Right atrium auricular region (tissue), 2 donors: Measurements from ENCODE around the gene RILPL1. TPM values are rescaled to one million over a fixed set of nuclear protein-coding genes. Genes with fewer than 3 reads are reported as not detected.

Source experiments
- DNase-seq: peaks from one replicate; pipeline ENCODE4 v3.0.0-alpha.2; 2019; ENCODE audit warnings: low spot score
- H3K27ac ChIP-seq, 2 donors: fragments of 200-600 bp; sonication (generic); 1 replicate in 1 of 2; 2 replicates in 1 of 2; pipeline ENCODE4 v1.5.1; 2016 to 2019
- H3K27me3 ChIP-seq, 2 donors: fragments of 200-600 bp; sonication (generic); one replicate each; pipeline versions ENCODE4 v1.5.1 to v1.6.0; 2017 to 2019
- H3K36me3 ChIP-seq: fragments of 200-600 bp; sonication (generic); one replicate; pipeline ENCODE4 v1.5.1; 2016
- H3K4me1 ChIP-seq, 2 donors: fragments of 200-600 bp; sonication (generic); one replicate each; pipeline versions ENCODE4 v1.5.1 to v1.6.0; 2017 to 2019
- H3K4me3 ChIP-seq, 2 donors: fragments of 200-600 bp; sonication (generic); 1 replicate in 1 of 2; 2 replicates in 1 of 2; pipeline ENCODE4 v1.5.1; 2017 to 2019; ENCODE audit warnings: mild to moderate bottlenecking in 1 of 2, moderate library complexity in 1 of 2
- H3K9me3 ChIP-seq, 2 donors: fragments of 200-600 bp; sonication (generic); one replicate each; pipeline ENCODE4 v1.5.1; 2019
- total RNA-seq, 2 donors: library from RNA; depleted of rRNA; stranded (reverse); fragments of >200 nt; gene quantifications; one replicate each; pipeline ENCODE4 v1.1.0, GENCODE V29; 2016
- TF ChIP-seq, protein P1 (sequence below), 2 donors: fragments of 200-600 bp; sonication (generic); IDR thresholded peaks; one replicate each; pipeline ENCODE4 v1.5.1; 2019; ENCODE audit warnings: antibody characterized with exemption in 2 of 2

The RILPL1 gene
- total RNA-seq, 2 donors from 2014 or later, result 93.1 to 130 TPM

DNA sequence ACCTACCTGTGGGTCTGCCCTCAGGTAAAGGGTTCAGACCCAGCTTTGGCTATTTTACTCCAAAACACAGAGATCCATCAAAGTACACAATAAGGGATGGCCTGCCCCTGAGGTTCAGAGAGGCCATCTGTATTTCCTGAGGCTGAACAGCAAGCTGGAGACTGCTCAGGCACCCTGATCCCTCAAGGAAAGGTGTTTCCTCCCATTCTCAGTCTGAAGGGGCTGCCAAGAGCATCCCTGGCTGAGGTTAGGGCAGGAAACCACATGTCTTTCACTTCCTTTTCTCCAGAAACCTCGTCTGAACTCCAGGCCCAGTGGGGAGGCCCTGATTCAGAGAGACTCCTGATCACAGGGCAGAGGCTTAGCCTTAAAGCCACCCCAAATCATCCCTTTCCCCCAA, 1.5 kb downstream of the RILPL1 start:
- H3K36me3 ChIP-seq, result peaks cover 13% of the 10 kb centered on the region
- peaks cover 0 to 38% of the 10 kb centered on the region in 2 donors for H3K4me1 ChIP-seq
- no peaks in the 10 kb centered on the region for H3K9me3 ChIP-seq
- H3K27me3 ChIP-seq, result no peaks in the 10 kb centered on the region
- H3K27ac ChIP-seq, result peak overlapping the region; percentile 91 to 95
- TF ChIP-seq, protein P1, sequence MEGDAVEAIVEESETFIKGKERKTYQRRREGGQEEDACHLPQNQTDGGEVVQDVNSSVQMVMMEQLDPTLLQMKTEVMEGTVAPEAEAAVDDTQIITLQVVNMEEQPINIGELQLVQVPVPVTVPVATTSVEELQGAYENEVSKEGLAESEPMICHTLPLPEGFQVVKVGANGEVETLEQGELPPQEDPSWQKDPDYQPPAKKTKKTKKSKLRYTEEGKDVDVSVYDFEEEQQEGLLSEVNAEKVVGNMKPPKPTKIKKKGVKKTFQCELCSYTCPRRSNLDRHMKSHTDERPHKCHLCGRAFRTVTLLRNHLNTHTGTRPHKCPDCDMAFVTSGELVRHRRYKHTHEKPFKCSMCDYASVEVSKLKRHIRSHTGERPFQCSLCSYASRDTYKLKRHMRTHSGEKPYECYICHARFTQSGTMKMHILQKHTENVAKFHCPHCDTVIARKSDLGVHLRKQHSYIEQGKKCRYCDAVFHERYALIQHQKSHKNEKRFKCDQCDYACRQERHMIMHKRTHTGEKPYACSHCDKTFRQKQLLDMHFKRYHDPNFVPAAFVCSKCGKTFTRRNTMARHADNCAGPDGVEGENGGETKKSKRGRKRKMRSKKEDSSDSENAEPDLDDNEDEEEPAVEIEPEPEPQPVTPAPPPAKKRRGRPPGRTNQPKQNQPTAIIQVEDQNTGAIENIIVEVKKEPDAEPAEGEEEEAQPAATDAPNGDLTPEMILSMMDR (IDR thresholded peaks at IDR 0.05), result no peak
- H3K4me3 ChIP-seq, result peak overlapping the region; percentile 73 to 75
- no peak for DNase-seq

- Histone ChIP-seq H3K27ac (peak overlapping the region; percentile 91 to 95), H3K4me3 (peak overlapping the region in 1 of 2 donors; percentile 73), H3K27me3 (no peaks in the 10 kb centered on the region), H3K4me1 (peaks cover 0 to 38% of the 10 kb centered on the region in 2 donors), H3K9me3 (no peaks in the 10 kb centered on the region), H3K36me3 (peaks cover 13% of the 10 kb centered on the region)
- TF ChIP-seq, protein P1 (IDR thresholded peaks at IDR 0.05), result no peak
- no peak for DNase-seq
Measured at GRCh38 chr12:123531091-123531490, 2.4 kb downstream of the RILPL1 start.

GRCh38 chr12:123530668-123531067, 2.9 kb downstream of the RILPL1 start:
- H3K36me3 ChIP-seq, result peaks cover 13% of the 10 kb centered on the region

DNA sequence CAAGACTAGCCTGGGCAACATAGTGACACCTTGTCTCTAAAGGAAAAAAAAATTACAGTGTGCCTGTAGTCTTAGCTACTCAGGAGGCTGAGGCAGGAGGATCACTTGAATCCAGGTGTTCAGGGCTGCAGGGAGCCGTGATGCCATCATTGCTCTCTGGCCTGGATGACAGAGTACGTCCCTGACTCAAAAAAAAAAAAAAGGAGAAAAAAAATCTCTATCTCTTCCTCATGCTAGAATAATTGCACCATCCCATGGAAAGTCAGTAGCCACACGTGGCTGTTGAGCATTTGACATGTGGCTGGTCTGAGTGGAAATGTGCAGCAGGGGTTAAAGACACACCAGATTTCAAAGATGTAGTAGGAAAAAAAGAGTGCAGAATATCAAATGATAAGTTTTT, 3.8 kb downstream of the RILPL1 start:
- Histone ChIP-seq H3K27ac (peak overlapping the region; percentile 91 to 95), H3K4me3 (no peak overlapping the region), H3K36me3 (peaks cover 13% of the 10 kb centered on the region), H3K9me3 (no peaks in the 10 kb centered on the region), H3K27me3 (no peaks in the 10 kb centered on the region), H3K4me1 (peaks cover 0 to 38% of the 10 kb centered on the region in 2 donors)
- TF ChIP-seq, protein P1 (IDR thresholded peaks at IDR 0.05), result no peak
- no peak for DNase-seq

More at GRCh38 chr12:123530668-123531067, 2.9 kb downstream of the RILPL1 start:
- no peaks in the 10 kb centered on the region for H3K27me3 ChIP-seq
- H3K27ac ChIP-seq, result peak overlapping the region; percentile 91 to 95
- H3K9me3 ChIP-seq, result no peaks in the 10 kb centered on the region
- H3K4me1 ChIP-seq, result peaks cover 0 to 38% of the 10 kb centered on the region in 2 donors
- no peak for DNase-seq
- no peak overlapping the region for H3K4me3 ChIP-seq
- TF ChIP-seq, protein P1 (IDR thresholded peaks at IDR 0.05), result no peak

DNA sequence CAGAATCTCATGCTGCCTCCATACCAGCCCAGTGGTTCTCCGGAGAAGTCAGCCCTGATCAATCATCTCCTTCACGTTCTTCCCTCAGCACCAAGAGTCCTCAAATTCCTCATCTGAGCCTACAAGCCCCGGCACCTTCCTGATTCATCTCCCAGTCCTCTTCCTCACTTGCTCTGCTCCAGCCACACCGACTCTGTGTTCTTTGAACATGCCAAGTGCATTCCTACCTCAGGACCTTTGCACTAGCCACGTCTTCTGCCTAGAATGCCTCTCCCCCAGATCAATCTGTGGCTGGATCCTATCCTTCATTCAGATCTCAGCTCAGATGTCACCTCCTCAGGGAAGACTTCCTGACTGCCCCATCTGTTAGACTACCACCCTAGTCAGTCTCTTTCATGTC, 4.7 kb downstream of the RILPL1 start:
- no peak for DNase-seq
- Histone ChIP-seq H3K4me3 (no peak overlapping the region), H3K27ac (peak overlapping the region; percentile 91 to 95), H3K27me3 (no peaks in the 10 kb centered on the region), H3K9me3 (no peaks in the 10 kb centered on the region), H3K4me1 (peaks cover 0 to 35% of the 10 kb centered on the region in 2 donors), H3K36me3 (peaks cover 19% of the 10 kb centered on the region)
- TF ChIP-seq, protein P1 (IDR thresholded peaks at IDR 0.05), result no peak

GRCh38 chr12:123526542-123527080, 6.9 kb downstream of the RILPL1 start:
- H3K27me3 ChIP-seq, result no peaks in the 10 kb centered on the region
- H3K27ac ChIP-seq, result peak overlapping the region; percentile 68 to 73
- no peak for DNase-seq
- peaks cover 40% of the 10 kb centered on the region for H3K36me3 ChIP-seq
- H3K9me3 ChIP-seq, result no peaks in the 10 kb centered on the region
- H3K4me3 ChIP-seq, result no peak overlapping the region
- peaks cover 0 to 39% of the 10 kb centered on the region in 2 donors for H3K4me1 ChIP-seq
- TF ChIP-seq, protein P1 (IDR thresholded peaks at IDR 0.05), result no peak
